Bronchial epithelial cell (primary cell): ENCODE measurements around the gene GPR25. TPM values are rescaled to one million over a fixed set of nuclear protein-coding genes. Genes with fewer than 3 reads are reported as not detected.

Experiments
- DNase-seq: peaks from one replicate; pipeline ENCODE4 v3.0.0-alpha.2; 2010; ENCODE audit warnings: low read depth
- FAIRE-seq: peaks from 2 replicates; lab custom pipeline; 2011; peaks lifted over from hg19 to GRCh38; lab: Jason Lieb, UNC
- H3K27me3 ChIP-seq: 2 replicates; pipeline ENCODE4 v1.5.1; 2011; ENCODE audit warnings: low read length; ENCODE audit not compliant: control insufficient read depth, insufficient read depth
- H3K36me3 ChIP-seq: 2 replicates; pipeline ENCODE4 v1.5.1; 2011; ENCODE audit warnings: low read length; ENCODE audit not compliant: control insufficient read depth, insufficient read depth
- H3K4me3 ChIP-seq: 2 replicates; pipeline ENCODE4 v1.5.1; 2011; ENCODE audit warnings: mild to moderate bottlenecking, low read depth, low read length, control low read depth
- CTCF ChIP-seq: IDR thresholded peaks from 2 replicates; pipeline ENCODE4 v1.5.1; 2011; ENCODE audit warnings: mild to moderate bottlenecking, moderate library complexity, low read length, control low read depth, inconsistent platforms; ENCODE audit not compliant: insufficient read depth, severe bottlenecking
- total RNA-seq: library from RNA; depleted of rRNA; stranded (reverse); fragments of >200 nt; gene quantifications from 2 replicates; pipeline ENCODE4 v1.2.1, GENCODE V29; 2014

Gene GPR25
- total RNA-seq, 1 donor from 2014 or later, result not detected

GRCh38 chr1:200917291-200917817 is 44.6 kb downstream of the GPR25 start:
- no peak for TF ChIP-seq CTCF
- Histone ChIP-seq H3K27me3 (no peaks in the 10 kb centered on the region), H3K36me3 (peaks cover 9% of the 10 kb centered on the region), H3K4me3 (no peak overlapping the region)
- DNase-seq (peak; percentile 94), FAIRE-seq (no peak)

- TF ChIP-seq CTCF, result no peak
- FAIRE-seq (no peak), DNase-seq (no peak)
- no peak overlapping the region for H3K4me3 ChIP-seq
- H3K36me3 ChIP-seq, result peaks cover 7% of the 10 kb centered on the region
- no peaks in the 10 kb centered on the region for H3K27me3 ChIP-seq
These were observed 45.2 kb downstream of the GPR25 start for GRCh38 chr1:200918006-200918405.

GRCh38 chr1:200919386-200919785 is 46.6 kb downstream of the GPR25 start:
- no peak overlapping the region for H3K4me3 ChIP-seq
- FAIRE-seq, result peak; percentile 58
- DNase-seq, result no peak
- H3K36me3 ChIP-seq, result peaks cover 2% of the 10 kb centered on the region
- no peaks in the 10 kb centered on the region for H3K27me3 ChIP-seq
- TF ChIP-seq CTCF, result no peak

- Histone ChIP-seq H3K27me3 (no peaks in the 10 kb centered on the region), H3K36me3 (no peaks in the 10 kb centered on the region), H3K4me3 (no peak overlapping the region)
- no peak for DNase-seq
- no peak for TF ChIP-seq CTCF
- no peak for FAIRE-seq
These were observed 48.9 kb downstream of the GPR25 start for GRCh38 chr1:200921571-200922110.

GRCh38 chr1:200922406-200922805 is 49.6 kb downstream of the GPR25 start:
- H3K4me3 ChIP-seq, result no peak overlapping the region
- no peak for FAIRE-seq
- no peak for TF ChIP-seq CTCF
- H3K36me3 ChIP-seq, result no peaks in the 10 kb centered on the region
- no peaks in the 10 kb centered on the region for H3K27me3 ChIP-seq
- no peak for DNase-seq

GRCh38 chr1:200923601-200924000 is 50.8 kb downstream of the GPR25 start:
- Histone ChIP-seq H3K36me3 (no peaks in the 10 kb centered on the region), H3K4me3 (no peak overlapping the region), H3K27me3 (no peaks in the 10 kb centered on the region)
- no peak for TF ChIP-seq CTCF
- no peak for FAIRE-seq
- no peak for DNase-seq
